Measurements from ENCODE around the gene THAP4.

GRCh38 chr2:241676665-241677064 is 39.7 kb upstream of the THAP4 start:
- no peak for TF ChIP-seq CTCF (IDR thresholded peaks at IDR 0.05)
- TF ChIP-seq POLR2A (IDR thresholded peaks at IDR 0.05) = no peak

Data from breast epithelium (tissue), 3 donors.